ENCODE measurements around the gene EIF3C.
"Not testable (repeated sequence)": the region's sequence is repeated elsewhere in the genome, so short reads cannot be mapped to it uniquely, and the experiment has no call there.

Gene EIF3C, protein sequence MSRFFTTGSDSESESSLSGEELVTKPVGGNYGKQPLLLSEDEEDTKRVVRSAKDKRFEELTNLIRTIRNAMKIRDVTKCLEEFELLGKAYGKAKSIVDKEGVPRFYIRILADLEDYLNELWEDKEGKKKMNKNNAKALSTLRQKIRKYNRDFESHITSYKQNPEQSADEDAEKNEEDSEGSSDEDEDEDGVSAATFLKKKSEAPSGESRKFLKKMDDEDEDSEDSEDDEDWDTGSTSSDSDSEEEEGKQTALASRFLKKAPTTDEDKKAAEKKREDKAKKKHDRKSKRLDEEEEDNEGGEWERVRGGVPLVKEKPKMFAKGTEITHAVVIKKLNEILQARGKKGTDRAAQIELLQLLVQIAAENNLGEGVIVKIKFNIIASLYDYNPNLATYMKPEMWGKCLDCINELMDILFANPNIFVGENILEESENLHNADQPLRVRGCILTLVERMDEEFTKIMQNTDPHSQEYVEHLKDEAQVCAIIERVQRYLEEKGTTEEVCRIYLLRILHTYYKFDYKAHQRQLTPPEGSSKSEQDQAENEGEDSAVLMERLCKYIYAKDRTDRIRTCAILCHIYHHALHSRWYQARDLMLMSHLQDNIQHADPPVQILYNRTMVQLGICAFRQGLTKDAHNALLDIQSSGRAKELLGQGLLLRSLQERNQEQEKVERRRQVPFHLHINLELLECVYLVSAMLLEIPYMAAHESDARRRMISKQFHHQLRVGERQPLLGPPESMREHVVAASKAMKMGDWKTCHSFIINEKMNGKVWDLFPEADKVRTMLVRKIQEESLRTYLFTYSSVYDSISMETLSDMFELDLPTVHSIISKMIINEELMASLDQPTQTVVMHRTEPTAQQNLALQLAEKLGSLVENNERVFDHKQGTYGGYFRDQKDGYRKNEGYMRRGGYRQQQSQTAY

DNA sequence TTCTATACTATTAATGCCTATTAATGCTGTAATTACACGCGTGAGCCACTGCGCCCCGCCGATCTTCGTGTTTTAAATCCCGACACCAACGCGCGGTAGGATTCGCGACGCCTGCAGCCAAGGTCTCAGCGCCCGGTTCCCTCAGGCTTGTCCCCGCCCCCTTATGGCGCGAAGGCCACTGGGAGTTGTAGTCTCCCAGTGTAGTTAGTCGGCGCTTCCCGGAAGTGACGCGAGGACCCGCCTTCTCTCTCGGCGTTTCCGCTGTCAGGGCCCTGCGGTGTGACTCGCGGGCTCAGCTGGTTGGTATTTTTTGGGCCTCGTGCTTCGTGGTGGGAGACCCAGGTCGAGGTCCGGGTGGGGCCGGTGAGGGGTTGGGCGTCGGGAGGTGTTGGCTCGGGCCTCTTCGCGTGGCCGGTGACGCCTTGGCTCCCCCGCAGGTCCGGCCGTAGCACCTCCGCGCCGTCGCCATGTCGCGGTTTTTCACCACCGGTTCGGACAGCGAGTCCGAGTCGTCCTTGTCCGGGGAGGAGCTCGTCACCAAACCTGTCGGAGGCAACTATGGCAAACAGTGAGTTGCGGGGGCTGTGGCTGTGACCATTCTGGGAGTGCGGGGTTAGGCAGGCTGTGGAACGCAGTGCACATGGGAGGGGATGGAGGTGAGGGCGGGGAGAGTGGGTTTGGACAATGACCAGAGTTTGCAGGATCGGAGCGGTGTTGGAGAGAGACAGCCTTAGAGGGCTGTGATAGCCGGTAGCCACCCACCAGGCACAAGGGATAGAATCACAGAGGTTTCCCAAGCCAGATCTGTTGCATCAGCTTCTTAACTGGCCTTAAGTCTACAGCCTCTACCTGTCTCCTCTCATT is at the start of gene EIF3C:
Gene EIF3C (plus strand): TSS at position 245 of the 864 bp plus-strand sequence. CDS start 223 bp downstream, at position 468.
- DNase-seq (ENCODE audit: low read depth) = not testable (repeated sequence)

DNA sequence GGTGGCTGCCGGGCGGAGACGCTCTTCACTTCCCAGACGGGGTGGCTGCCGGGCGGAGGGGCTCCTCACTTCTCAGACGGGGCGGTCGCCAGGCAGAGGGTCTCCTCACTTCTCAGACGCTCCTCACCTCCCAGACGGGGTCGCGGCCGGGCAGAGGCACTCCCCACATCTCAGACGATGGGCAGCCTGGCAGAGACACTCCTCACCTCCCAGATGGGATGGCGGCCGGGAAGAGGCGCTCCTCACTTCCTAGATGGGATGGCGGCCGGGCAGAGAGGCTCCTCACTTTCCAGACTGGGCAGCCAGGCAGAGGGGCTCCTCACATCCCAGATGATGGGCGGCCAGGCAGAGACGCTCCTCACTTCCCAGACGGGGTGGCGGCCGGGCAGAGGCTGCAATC is 45.0 kb upstream of the EIF3C start:
- DNase-seq (ENCODE audit: low read depth) = not testable (repeated sequence)

DNA sequence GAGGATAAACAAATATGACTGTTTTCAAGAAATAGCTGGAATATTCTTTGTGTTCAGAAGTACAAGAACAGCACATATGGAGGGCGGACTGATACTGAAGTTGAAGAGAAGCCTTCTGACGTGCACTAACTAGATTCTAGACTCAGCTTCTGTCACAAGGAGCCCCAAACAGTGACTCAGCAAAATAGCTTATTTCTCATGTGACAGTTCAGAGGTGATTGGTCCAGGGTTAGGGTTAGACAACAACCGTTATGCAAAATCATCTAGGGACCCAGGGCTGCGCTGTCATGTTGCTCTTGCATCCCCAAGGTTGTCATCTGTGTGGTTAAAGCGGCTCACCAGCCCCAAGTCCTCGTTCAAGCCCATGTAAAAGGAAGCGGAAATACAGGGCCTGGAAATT is 43.8 kb upstream of the EIF3C start:
- not testable (repeated sequence) for DNase-seq (ENCODE audit: low read depth)

DNA sequence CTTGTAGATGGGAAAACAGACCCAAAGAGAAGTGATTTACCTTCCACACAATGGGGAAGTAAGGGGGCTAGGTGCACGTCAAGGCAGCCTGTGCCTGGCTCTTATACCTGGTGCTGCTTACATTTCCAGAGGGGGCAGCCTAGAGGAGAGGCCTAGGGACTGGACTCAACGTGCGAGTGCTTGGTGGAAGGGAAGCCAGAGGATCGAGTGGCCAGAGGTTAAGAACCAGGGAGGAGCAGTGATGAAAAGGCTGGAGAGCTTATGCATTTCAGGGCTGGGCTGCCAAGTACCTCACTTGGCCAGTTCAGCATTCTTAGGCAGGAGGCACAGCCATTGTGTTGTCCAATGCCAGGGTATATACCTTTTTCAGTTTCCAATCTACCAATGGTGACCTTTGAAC is 43.1 kb upstream of the EIF3C start:
- not testable (repeated sequence) for DNase-seq (ENCODE audit: low read depth)

DNA sequence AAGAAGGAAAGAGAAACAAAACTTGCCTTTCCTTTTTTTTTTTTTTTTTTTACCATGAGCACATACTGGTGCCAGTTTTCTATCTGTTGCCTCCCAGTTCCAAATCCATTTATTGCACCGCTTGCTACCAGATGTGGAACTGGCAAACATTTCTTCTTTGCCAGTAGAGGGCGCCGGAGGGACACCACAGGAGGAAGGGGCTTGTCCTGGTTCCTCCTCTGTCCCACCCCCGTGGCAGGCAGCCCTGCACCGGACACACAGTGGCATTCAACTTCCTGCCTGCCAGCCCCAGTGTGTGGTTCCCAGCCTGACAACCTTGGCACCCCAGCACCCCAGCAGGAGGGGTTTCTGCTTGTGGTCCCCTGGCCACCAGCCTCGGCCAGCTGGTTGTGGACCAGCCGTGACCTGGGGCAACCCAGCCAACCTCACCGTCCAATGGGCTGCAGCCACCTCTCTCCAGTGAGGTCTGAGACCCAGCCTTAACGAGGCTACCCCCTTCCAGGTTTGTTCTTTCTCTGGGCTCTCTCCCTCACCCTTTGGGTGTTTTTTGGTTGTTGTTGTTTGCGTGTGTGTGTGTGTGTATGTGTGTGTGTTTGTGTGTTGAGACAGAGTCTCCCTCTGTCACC is 22.8 kb upstream of the EIF3C start:
- not testable (repeated sequence) for DNase-seq (ENCODE audit: low read depth)

DNA sequence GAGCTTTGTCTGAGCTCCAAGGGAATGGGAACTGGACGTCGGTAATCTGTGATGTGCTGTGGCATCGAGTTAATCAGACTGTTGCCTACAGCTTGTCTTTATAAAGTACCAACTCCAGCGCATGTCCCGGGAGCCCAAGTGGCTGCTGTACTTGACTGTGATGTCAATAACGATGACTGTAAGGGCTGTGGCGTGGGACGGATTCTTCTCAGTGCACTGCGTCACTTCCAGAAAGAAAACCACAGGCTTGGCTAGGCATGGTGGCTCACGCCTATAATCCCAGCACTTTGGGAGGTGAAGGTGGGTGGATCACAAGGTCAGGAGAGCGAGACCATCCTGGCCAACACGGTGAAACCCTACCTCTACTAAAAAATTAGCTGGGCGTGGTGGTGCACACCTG is 21.8 kb upstream of the EIF3C start:
- DNase-seq (ENCODE audit: low read depth) = not testable (repeated sequence)

DNA sequence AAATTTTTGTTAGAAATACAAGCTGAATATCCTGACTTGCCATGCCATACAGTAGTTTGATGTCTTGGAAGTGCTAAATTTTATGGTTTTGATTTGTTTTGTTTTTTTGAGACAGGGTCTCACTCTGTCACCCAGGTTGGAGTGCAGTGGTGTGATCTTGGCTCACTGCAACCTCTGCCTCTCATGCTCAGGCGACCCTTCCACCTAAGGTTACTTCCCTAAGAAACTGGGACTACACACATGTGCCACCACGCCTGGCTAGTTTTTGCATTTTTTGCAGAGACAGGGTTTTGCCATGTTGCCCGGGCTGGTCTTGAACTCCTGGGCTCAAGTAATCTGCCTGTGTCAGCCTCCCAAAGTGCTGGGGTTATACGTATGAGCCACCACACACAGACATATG is 19.5 kb upstream of the EIF3C start:
- not testable (repeated sequence) for DNase-seq (ENCODE audit: low read depth)

DNA sequence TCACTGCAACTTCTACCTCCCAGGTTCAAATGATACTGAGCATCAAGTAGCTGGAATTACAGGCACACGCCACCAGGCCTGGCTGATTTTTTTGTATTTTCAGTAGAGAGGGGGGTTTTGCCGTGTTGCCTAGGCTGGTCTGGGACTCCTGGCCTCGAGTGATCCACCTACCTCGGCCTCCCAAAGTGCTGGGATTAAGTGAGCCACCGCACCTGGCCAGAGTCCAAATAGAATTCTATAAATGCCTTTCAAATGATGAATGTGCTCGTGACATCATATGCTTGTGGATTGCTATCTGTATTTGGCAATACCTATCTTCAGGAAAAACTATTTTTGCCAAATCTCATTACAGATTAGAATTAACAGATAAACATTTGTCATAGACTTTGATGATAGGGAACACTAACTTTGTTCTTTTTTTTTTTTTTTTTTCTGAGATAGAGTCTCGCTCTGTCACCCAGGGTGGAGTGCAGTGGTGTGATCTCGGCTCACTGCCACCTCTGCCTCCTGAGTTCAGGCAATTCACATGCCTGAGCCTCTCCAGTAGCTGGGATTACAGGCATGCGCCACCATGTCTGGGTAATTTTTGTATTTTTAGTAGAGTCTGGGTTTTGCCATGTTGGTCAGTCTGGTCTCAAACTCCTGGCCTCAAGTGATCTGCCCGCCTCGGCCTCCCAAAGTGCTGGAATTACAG is 17.9 kb upstream of the EIF3C start:
- DNase-seq (ENCODE audit: low read depth) = not testable (repeated sequence)

DNA sequence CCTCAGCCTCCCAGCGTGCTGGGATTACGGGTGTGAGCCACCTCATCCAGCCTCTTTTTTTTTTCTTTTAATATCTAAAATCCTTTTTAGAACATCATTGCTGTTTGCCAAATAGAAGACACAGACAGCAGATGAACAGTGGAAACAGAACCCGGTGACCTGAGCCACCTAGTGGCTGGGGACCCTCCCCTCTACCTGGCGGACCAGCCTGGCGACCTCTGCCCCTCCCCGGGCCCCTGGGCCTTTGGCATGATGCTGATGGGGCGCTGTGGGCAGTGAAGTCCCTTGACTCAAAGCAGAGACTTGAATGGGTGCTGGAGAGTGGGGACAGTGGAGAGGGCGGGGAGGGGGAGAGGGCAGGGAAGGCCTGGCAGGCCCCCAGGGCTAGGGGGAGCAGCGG is 11.5 kb upstream of the EIF3C start:
- not testable (repeated sequence) for DNase-seq (ENCODE audit: low read depth)

DNA sequence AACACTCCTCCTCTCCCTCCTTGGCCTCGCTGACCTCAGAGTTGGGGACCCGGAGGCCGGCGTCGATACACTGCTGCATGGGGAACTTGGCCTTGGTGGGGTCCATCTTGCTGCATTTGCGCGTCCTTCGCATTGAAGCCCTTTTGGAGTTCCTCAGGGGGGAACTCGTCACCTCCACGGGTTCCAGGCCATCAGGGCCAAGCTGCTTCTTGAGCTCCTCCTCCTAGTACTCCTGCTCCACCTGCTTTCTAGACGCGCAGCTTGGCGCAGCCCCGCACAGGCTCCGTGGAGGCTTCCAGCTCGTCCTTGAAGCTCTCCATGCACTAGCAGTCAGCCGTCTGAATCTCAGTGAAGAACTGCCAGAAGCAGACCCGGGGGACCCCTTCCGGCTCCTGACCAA is 10.9 kb upstream of the EIF3C start:
- not testable (repeated sequence) for DNase-seq (ENCODE audit: low read depth)

DNA sequence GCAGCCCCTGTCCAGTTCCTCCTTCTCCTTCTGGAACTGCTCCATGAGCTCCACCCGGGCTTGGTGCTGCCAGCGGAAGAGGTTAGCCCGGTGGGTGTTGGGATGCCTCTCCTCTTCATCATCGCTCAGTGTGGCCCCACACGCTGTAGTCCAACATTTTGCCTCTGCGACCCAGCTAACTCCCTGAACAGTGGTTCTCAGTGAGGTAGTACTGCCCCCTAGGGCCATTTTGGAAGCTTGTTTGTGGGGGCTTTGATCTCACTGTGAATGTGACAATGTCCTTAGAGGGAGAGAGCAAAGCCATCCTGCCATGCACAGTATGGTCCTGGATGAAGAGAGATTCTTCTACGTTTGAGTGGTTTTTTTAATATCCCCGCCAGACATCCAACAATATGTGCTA is 9.9 kb upstream of the EIF3C start:
- DNase-seq (ENCODE audit: low read depth) = not testable (repeated sequence)

DNA sequence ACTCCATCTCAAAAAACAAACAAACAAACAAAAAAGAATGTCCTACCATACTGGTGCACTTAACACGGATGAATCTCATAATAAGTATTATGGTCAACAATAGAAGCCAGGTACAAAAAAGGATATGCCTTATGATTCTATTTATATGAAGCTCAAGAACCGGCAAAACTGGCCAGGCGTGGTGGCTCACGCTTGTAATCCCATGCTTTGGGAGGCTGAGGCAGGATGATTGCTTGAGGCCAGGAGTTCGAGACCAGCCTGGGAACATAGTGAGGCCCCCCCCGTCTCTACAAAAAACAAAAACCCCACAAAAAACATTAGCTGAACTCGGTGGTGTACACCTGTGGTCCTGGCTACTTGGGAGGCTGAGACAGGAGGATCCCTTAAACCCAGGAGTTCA is 7.0 kb upstream of the EIF3C start:
- not testable (repeated sequence) for DNase-seq (ENCODE audit: low read depth)

DNA sequence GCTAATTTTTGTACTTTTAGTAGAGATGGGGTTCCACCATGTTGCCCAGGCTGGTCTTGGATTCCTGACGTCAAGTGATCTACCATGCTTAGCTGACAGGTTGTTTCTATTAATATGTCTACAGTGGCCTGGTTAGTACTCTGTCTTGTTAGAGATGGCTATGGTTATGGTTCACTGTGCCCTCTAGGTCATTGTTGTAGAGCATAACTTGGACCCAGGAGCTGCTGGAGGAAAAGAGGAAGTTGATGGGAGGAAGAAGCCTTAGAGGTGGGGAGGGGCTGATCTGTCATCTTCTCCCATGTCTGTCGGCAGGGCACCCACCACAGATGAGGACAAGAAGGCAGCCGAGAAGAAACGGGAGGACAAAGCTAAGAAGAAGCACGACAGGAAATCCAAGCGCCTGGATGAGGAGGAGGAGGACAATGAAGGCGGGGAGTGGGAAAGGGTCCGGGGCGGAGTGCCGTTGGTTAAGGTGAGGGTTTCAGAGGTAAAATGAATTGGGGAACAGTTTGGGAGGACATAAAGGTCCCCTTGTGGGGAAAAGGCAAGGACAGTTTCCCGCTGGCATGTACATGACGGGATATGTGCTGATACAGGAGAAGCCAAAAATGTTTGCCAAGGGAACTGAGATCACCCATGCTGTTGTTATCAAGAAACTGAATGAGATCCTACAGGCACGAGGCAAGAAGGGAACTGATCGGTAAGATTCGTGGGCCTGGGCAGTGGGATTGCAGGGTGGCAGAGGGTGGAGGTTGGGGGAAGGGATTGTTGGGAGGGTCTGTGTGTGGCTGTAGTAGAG is 11.8 kb downstream of the EIF3C start:
- not testable (repeated sequence) for DNase-seq (ENCODE audit: low read depth)

DNA sequence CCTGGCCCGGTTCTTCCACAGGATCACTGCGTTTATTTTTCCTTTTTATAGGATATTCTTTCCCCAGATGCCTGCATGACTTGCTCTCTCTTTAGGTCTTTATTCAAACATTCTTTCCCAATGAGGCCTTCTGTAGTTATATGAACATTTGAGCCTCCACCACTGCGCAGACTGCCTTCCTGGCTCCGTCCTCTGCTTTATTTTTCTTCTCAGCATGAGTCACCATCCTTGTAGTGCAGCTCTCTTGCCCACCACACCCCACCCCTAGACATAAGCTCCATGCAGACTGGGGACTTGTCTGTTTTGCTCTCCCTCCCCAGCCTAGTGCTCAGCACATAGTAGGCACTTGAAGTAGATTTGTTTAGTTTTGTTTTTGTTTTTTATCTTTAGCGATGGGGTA is 20.0 kb downstream of the EIF3C start:
- not testable (repeated sequence) for DNase-seq (ENCODE audit: low read depth)

DNA sequence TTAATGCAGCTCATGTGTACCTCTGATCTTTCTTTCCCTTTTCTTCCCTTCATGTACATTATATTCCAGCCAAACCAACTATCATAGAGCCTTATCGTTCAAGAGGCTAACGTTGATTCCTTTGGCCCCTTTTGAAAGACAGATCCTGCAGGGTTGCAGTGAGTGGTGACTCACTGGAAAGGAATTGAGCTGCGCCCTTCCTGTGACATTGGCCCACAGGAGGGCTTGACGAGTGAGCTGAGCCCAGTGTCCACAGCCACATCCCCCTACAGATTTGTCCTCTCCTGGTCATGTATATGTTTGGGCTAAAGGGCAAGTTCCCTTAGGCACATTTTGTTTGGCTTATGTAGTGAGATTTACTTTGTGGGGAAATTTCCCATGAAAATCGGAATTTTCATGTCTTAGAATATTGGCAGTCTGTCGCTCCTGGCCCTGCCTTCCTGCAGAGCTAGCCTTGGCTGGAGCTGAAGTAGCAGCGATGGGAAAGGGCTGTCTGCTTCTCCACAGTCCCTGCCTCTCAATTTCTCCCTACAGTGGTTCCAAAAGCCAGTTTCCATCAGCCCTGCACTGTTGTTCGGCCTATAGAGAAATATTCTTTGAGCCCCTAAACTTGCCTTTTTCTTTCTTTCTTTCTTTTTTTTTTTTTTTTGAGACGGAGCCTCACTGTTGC is 21.3 kb downstream of the EIF3C start:
- not testable (repeated sequence) for DNase-seq (ENCODE audit: low read depth)

DNA sequence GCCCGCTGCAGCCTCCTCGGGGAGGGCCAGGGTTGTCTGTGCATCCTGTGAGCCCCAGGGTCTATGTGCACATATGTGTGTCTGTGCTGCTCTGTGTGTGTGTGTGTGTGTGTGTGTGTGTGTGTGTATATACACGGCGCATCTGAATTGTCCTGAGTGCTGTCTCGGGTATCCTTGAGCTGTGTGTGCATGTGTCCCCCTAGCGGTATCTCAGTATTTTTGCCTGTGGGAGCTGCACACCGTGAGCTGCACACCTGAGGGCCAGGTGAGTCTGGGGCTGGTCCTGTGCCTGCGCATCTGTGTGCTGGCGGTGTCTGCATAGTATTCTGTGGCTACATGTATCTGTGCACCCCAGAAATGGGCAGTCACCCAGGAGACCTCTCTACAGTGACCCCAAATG is 28.5 kb downstream of the EIF3C start:
- not testable (repeated sequence) for DNase-seq (ENCODE audit: low read depth)

DNA sequence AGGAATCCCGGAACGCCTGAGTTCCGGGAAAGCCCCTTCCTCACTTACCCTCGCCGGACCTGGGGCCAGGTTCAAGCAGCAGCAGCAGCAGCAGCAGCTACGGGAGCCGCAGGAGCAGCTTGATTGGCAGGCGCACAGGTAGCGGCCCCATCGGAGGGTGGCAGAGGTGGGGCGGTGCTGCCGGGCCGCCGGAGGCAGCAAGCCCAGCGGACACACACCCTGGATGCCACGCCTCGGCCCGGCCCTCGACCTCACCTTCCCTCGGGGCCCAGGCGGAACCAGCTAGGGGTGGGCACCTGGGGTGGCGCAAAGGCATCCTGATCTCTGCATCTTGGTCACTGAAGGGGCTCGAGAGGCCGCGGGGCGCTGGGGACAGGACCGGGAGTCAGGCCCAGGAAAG is 29.4 kb downstream of the EIF3C start:
- DNase-seq (ENCODE audit: low read depth) = not testable (repeated sequence)

DNA sequence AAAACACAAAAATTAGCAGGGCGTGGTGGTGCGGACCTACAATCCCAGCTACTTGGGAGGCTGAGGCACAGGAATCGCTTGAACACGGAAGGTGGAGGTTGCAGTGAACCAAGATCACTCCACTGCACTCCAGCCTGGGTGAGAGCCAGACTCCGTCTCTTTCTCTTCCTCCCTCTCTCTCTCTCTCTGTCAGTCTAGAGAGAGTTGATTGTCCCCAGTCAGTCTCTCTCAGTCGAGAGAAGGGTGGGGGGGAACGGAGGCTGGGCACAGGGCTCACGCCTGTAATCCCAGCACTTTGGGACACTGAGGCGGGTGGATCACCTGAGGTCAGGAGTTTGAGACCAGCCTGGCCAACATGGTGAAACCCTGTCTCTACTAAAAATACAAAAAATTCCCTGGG is 30.0 kb downstream of the EIF3C start:
- DNase-seq (ENCODE audit: low read depth) = not testable (repeated sequence)

DNA sequence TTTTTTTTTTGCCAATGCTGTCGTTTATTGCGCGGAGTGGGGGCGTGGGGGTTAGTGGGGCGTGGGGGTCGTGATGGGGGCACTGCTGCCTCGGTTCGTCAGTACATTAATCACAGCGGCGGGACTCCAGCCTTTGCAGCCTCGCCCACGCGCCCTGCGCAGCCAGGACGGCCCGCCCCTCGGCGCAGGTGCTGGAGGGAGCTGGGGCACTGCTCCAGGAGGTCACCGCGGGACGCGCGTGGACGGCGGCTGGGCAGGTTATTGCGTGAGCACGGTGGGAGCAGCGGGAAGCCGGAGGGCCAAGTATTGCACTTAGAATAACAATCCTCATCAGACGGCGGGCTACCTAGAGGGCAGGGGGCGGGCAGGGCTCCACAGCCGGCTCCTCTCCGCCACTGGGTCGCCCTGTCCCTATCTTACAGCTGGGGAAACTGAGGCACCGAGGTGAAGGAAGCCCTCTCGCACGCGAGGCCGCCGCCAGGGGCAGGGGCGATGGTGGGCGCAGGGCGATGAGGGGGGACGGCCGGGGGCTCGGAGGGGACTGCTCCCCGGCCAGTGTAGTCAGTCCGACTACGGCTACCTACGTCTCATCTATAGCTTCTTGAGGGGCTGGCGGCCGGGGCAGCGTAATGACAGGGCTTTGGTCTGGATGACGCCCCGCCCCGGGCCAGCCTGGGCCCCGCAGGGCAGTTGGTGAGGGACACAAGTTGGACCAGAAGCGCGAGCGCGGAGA is 35.5 kb downstream of the EIF3C start:
- DNase-seq (ENCODE audit: low read depth) = not testable (repeated sequence)

Measured in fibroblast of the conjunctiva (primary cell).